DOHH2 (cell line): ENCODE data around the gene AMBRA1.

ENCODE experiments used
- H3F3A ChIP-seq: fragments of 200-600 bp; sonication (generic), shearing (Covaris generic); 2 replicates; pipeline ENCODE4 v1.6.0; 2016; ENCODE audit warnings: antibody characterized with exemption, mild to moderate bottlenecking; ENCODE audit not compliant: control insufficient read depth, insufficient read depth
- H3K27ac ChIP-seq: fragments of 200-600 bp; sonication (generic); 2 replicates; pipeline ENCODE4 v1.5.1; 2014; ENCODE audit warnings: low read depth, mild to moderate bottlenecking, low read length, moderate library complexity
- H3K27me3 ChIP-seq: fragments of 200-600 bp; sonication (generic); 2 replicates; pipeline ENCODE4 v1.6.1; 2014; ENCODE audit warnings: mild to moderate bottlenecking, low read length, mixed read lengths; ENCODE audit not compliant: control insufficient read depth
- H3K36me3 ChIP-seq: fragments of 200-600 bp; sonication (generic); 2 replicates; pipeline ENCODE4 v1.6.1; 2014; ENCODE audit warnings: mild to moderate bottlenecking, low read length, moderate library complexity, mixed read lengths; ENCODE audit not compliant: control insufficient read depth
- H3K4me1 ChIP-seq: fragments of 200-600 bp; sonication (generic); 2 replicates; pipeline ENCODE4 v1.6.1; 2014; ENCODE audit warnings: mild to moderate bottlenecking, low read length, mixed read lengths; ENCODE audit not compliant: control insufficient read depth
- H3K4me2 ChIP-seq: fragments of 200-600 bp; sonication (generic); 2 replicates; pipeline ENCODE4 v1.6.0; 2014; ENCODE audit warnings: mild to moderate bottlenecking, low read length, moderate library complexity
- H3K4me3 ChIP-seq: fragments of 200-600 bp; sonication (generic); 2 replicates; pipeline ENCODE4 v1.5.1; 2014; ENCODE audit warnings: mild to moderate bottlenecking, low read length, mixed read lengths
- H3K79me2 ChIP-seq: fragments of 200-600 bp; sonication (generic); 2 replicates; pipeline ENCODE4 v1.6.1; 2014; ENCODE audit warnings: mild to moderate bottlenecking, low read length, mixed read lengths; ENCODE audit not compliant: control insufficient read depth
- H3K9me2 ChIP-seq: fragments of 200-600 bp; sonication (generic); replicated peaks from 2 replicates; pipeline ENCODE4 v1.6.1; 2014; ENCODE audit warnings: mild to moderate bottlenecking, low read length, mixed read lengths; ENCODE audit not compliant: control insufficient read depth
- H3K9me3 ChIP-seq: fragments of 200-600 bp; sonication (generic); 2 replicates; pipeline ENCODE4 v1.6.1; 2014; ENCODE audit warnings: antibody characterized with exemption, low read length, mixed read lengths; ENCODE audit not compliant: control insufficient read depth, insufficient read depth
- H4K20me1 ChIP-seq: fragments of 200-600 bp; sonication (generic); 2 replicates; pipeline ENCODE4 v1.6.0; 2014; ENCODE audit warnings: low read depth, mild to moderate bottlenecking, antibody characterized with exemption, low read length, moderate library complexity; ENCODE audit not compliant: control insufficient read depth, insufficient read depth
- EZH2phosphoT487 ChIP-seq: fragments of 200-600 bp; sonication (generic); IDR thresholded peaks from 2 replicates; pipeline ENCODE4 v1.6.1; 2017; ENCODE audit warnings: borderline replicate concordance, mild to moderate bottlenecking, antibody characterized with exemption, low read length, moderate library complexity, mixed read lengths
- TF ChIP-seq, protein P1 (sequence below): fragments of 200-600 bp; sonication (generic); IDR thresholded peaks from one replicate; pipeline ENCODE4 v1.5.1; 2014; ENCODE audit warnings: antibody characterized with exemption, mild to moderate bottlenecking, low read depth, low read length; ENCODE audit not compliant: poor library complexity, severe bottlenecking

AMBRA1 gene

DNA sequence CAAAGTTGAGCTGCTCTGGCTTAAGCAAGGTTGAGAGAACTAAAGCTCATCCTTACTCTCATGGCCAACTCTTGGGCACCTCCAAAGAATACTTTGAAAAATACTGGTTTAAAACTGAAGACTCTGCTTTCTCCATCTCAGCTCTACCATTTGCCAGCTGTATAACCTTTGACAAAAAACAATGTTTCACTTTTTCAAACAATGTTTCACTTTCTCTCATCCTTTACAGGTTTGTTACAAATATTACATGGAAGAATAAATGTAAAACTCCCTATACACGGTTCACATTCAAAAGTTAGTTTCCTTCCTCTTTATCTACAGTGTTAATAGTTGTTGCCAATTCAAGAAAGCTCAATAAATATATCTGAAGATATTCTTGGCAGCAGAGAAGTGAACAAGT is 19.2 kb downstream of the AMBRA1 start:
- Histone ChIP-seq H3K79me2 (peaks cover 81% of the 10 kb centered on the region), H3K9me3 (peaks cover 6% of the 10 kb centered on the region; the same call in 1 of the 2 replicates), H3K36me3 (no peaks in the 10 kb centered on the region; the same call in none of the 2 replicates), H3K27me3 (no peaks in the 10 kb centered on the region), H3F3A (no peaks in the 10 kb centered on the region), H3K4me1 (peaks cover 9% of the 10 kb centered on the region), H3K27ac (no peak overlapping the region), H3K4me3 (no peak overlapping the region), H3K9me2 (no peaks in the 10 kb centered on the region), H3K4me2 (no peak overlapping the region), H4K20me1 (peaks cover 6% of the 10 kb centered on the region; the same call in 1 of the 2 replicates)
- no peak for TF ChIP-seq EZH2phosphoT487
- TF ChIP-seq, protein P1, sequence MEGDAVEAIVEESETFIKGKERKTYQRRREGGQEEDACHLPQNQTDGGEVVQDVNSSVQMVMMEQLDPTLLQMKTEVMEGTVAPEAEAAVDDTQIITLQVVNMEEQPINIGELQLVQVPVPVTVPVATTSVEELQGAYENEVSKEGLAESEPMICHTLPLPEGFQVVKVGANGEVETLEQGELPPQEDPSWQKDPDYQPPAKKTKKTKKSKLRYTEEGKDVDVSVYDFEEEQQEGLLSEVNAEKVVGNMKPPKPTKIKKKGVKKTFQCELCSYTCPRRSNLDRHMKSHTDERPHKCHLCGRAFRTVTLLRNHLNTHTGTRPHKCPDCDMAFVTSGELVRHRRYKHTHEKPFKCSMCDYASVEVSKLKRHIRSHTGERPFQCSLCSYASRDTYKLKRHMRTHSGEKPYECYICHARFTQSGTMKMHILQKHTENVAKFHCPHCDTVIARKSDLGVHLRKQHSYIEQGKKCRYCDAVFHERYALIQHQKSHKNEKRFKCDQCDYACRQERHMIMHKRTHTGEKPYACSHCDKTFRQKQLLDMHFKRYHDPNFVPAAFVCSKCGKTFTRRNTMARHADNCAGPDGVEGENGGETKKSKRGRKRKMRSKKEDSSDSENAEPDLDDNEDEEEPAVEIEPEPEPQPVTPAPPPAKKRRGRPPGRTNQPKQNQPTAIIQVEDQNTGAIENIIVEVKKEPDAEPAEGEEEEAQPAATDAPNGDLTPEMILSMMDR = no peak

DNA sequence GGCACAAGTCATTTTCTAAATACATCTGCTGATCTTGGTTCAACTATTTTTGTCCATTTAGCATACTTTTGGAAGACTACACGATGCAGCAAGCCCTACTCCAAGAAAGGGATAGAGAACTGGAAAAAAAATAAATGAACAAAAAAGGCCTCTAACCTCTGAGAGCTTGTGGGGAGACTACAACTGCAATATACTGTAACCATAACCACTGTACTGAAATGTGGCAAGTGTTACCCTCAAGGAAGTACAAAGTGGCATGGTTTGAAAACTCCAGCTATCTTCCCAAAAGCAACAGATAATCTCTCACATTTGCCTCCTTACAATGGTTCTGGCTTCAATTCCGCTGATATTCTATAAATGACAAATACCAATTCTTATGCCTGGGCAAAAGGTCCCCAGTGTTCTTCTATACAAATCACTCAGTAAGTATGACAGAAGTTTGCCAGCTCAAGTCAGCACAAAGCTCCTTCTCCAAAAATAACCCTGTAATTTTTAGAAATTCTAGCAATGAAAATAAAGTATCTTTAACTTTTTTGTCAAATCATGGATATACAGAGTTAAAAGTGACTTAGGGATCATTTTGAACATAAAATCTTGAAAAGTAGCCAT is 22.9 kb downstream of the AMBRA1 start:
- no peak for TF ChIP-seq EZH2phosphoT487
- TF ChIP-seq, protein P1 = no peak
- Histone ChIP-seq H3K4me3 (no peak overlapping the region), H3K27ac (no peak overlapping the region), H3K4me2 (no peak overlapping the region), H3K4me1 (peaks cover 9% of the 10 kb centered on the region), H4K20me1 (0 out of 2 replicates have a peak, but pooled peaks cover 6% of the 10 kb centered on the region), H3K36me3 (no peaks in the 10 kb centered on the region; the same call in none of the 2 replicates), H3K79me2 (peaks cover 77% of the 10 kb centered on the region), H3K27me3 (no peaks in the 10 kb centered on the region), H3K9me2 (no peaks in the 10 kb centered on the region), H3K9me3 (peaks cover 6% of the 10 kb centered on the region; the same call in 1 of the 2 replicates), H3F3A (no peaks in the 10 kb centered on the region)

DNA sequence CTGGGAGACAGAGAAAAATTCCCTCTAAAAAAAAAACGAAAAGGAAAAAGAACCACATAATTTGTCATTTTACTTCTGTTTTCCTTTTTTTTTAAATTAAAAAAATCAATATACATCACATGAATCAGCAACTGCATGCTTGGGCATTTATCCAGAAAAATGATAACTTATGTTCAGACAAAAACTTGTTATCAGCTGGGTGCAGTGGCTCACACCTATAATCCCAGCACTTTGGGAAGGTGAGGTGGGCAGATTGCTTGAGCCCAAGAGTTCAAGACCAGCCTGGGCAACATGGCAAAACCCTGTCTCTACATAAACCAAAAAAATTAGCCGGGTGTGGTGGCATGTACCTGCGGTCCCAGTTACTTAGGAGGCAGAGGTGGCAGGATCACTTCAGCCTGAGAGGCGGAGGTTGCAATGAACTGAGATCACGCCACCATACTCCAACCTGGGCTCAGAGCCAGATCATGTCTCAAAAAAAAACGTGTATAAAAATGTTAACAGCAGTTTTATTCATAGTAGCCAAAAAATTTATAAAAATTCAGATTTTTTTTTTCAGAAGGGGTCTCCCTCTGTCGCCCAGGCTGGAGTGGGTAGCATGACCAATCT is 28.5 kb downstream of the AMBRA1 start:
- no peaks in the 10 kb centered on the region for H3K27me3 ChIP-seq
- peaks cover 20% of the 10 kb centered on the region for H3K4me1 ChIP-seq
- no peaks in the 10 kb centered on the region for H3K36me3 ChIP-seq
- TF ChIP-seq EZH2phosphoT487 = no peak
- TF ChIP-seq, protein P1 = no peak
- H3K9me3 ChIP-seq = no peaks in the 10 kb centered on the region
- H3K4me2 ChIP-seq = no peak overlapping the region
- H3K79me2 ChIP-seq = peaks cover 78% of the 10 kb centered on the region
- no peak overlapping the region for H3K4me3 ChIP-seq
- H3K27ac ChIP-seq = no peak overlapping the region
- H3F3A ChIP-seq = peaks cover 5% of the 10 kb centered on the region; the same call in 1 of the 2 replicates
- 0 out of 2 replicates have a peak, but pooled peaks cover 1% of the 10 kb centered on the region for H4K20me1 ChIP-seq
- H3K9me2 ChIP-seq = no peaks in the 10 kb centered on the region
